ENCODE results near the gene PLAAT3.

DNA sequence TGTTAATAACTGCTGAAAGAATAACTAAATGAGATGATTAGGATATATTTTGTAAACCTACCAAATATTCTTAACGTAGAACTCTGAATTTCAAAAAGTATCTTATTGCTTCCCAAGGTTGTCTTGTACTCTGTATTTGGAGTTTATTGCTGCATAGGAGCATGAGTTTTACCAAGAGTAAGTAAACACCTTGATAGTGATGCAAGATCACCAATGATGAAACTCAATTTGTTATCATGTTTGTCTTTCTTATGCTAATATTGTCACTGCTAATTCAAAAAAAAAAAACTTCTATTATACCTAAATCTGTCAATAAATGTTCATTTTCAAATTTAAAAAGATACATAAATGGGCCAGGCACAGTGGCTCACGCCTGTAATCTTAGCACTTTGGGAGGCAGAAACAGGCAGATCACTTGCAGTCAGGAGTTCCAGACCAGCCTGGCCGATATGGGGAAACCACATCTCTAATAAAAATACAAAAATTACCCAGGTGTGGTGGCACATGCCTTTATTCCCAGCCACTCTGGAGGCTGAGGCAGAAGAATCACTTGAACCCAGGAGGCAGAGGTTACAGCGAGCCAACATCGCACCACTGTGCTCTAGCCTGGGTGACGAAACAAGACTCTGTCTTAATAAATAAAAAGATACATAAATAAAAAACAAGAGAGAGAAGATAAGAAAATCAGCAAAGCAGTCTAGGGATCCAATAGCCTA is 27.6 kb downstream of the PLAAT3 start:
- TF ChIP-seq, protein P1, sequence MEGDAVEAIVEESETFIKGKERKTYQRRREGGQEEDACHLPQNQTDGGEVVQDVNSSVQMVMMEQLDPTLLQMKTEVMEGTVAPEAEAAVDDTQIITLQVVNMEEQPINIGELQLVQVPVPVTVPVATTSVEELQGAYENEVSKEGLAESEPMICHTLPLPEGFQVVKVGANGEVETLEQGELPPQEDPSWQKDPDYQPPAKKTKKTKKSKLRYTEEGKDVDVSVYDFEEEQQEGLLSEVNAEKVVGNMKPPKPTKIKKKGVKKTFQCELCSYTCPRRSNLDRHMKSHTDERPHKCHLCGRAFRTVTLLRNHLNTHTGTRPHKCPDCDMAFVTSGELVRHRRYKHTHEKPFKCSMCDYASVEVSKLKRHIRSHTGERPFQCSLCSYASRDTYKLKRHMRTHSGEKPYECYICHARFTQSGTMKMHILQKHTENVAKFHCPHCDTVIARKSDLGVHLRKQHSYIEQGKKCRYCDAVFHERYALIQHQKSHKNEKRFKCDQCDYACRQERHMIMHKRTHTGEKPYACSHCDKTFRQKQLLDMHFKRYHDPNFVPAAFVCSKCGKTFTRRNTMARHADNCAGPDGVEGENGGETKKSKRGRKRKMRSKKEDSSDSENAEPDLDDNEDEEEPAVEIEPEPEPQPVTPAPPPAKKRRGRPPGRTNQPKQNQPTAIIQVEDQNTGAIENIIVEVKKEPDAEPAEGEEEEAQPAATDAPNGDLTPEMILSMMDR (IDR thresholded peaks at IDR 0.05), result no peak
- no peak for TF ChIP-seq POLR2A (IDR thresholded peaks at IDR 0.05)

Measured in adrenal gland (tissue), 5 donors.